ENCODE results near the gene ALDOB. TPM values are rescaled to one million over a fixed set of nuclear protein-coding genes. Genes with fewer than 3 reads are reported as not detected.

The ALDOB gene
- total and polyA plus RNA-seq, 2 of the 8 experiments (the other 6 are each of a cell fraction or from before 2014, with no cell fraction given): not detected

DNA sequence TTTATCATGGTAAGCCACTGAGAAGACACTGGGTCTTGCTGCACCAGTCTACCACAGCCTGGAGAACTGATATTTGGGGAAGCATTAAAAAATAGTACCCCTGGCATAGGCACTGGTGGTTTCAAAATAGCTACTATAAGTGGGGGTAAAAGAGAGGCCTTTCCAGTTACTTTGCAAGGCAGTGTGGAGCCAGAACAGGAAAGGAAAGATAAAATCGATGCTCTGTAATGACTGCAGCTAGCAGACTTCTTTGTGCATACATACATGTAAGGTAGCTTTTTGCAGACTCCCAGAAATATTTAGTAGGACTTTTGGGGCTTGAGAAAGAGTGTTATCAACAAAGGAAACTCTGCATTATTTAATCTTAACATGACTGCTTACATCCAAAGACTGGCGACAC is 31.3 kb upstream of the ALDOB start (continued):
- TF ChIP-seq, protein P1, sequence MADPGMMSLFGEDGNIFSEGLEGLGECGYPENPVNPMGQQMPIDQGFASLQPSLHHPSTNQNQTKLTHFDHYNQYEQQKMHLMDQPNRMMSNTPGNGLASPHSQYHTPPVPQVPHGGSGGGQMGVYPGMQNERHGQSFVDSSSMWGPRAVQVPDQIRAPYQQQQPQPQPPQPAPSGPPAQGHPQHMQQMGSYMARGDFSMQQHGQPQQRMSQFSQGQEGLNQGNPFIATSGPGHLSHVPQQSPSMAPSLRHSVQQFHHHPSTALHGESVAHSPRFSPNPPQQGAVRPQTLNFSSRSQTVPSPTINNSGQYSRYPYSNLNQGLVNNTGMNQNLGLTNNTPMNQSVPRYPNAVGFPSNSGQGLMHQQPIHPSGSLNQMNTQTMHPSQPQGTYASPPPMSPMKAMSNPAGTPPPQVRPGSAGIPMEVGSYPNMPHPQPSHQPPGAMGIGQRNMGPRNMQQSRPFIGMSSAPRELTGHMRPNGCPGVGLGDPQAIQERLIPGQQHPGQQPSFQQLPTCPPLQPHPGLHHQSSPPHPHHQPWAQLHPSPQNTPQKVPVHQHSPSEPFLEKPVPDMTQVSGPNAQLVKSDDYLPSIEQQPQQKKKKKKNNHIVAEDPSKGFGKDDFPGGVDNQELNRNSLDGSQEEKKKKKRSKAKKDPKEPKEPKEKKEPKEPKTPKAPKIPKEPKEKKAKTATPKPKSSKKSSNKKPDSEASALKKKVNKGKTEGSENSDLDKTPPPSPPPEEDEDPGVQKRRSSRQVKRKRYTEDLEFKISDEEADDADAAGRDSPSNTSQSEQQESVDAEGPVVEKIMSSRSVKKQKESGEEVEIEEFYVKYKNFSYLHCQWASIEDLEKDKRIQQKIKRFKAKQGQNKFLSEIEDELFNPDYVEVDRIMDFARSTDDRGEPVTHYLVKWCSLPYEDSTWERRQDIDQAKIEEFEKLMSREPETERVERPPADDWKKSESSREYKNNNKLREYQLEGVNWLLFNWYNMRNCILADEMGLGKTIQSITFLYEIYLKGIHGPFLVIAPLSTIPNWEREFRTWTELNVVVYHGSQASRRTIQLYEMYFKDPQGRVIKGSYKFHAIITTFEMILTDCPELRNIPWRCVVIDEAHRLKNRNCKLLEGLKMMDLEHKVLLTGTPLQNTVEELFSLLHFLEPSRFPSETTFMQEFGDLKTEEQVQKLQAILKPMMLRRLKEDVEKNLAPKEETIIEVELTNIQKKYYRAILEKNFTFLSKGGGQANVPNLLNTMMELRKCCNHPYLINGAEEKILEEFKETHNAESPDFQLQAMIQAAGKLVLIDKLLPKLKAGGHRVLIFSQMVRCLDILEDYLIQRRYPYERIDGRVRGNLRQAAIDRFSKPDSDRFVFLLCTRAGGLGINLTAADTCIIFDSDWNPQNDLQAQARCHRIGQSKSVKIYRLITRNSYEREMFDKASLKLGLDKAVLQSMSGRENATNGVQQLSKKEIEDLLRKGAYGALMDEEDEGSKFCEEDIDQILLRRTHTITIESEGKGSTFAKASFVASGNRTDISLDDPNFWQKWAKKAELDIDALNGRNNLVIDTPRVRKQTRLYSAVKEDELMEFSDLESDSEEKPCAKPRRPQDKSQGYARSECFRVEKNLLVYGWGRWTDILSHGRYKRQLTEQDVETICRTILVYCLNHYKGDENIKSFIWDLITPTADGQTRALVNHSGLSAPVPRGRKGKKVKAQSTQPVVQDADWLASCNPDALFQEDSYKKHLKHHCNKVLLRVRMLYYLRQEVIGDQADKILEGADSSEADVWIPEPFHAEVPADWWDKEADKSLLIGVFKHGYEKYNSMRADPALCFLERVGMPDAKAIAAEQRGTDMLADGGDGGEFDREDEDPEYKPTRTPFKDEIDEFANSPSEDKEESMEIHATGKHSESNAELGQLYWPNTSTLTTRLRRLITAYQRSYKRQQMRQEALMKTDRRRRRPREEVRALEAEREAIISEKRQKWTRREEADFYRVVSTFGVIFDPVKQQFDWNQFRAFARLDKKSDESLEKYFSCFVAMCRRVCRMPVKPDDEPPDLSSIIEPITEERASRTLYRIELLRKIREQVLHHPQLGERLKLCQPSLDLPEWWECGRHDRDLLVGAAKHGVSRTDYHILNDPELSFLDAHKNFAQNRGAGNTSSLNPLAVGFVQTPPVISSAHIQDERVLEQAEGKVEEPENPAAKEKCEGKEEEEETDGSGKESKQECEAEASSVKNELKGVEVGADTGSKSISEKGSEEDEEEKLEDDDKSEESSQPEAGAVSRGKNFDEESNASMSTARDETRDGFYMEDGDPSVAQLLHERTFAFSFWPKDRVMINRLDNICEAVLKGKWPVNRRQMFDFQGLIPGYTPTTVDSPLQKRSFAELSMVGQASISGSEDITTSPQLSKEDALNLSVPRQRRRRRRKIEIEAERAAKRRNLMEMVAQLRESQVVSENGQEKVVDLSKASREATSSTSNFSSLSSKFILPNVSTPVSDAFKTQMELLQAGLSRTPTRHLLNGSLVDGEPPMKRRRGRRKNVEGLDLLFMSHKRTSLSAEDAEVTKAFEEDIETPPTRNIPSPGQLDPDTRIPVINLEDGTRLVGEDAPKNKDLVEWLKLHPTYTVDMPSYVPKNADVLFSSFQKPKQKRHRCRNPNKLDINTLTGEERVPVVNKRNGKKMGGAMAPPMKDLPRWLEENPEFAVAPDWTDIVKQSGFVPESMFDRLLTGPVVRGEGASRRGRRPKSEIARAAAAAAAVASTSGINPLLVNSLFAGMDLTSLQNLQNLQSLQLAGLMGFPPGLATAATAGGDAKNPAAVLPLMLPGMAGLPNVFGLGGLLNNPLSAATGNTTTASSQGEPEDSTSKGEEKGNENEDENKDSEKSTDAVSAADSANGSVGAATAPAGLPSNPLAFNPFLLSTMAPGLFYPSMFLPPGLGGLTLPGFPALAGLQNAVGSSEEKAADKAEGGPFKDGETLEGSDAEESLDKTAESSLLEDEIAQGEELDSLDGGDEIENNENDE (IDR thresholded peaks at IDR 0.05; ENCODE audit: insufficient replicate concordance, low read length): no peak
- TF ChIP-seq RAD21 (IDR thresholded peaks at IDR 0.05 in 1 of 2, conservative IDR thresholded peaks at IDR 0.05 in 1 of 2; ENCODE audit: low read depth in 2 of 2, low read length in 2 of 2) (no peak), EP300 (IDR thresholded peaks at IDR 0.05; ENCODE audit: borderline replicate concordance in 1 of 2, low read depth in 2 of 2, low read length in 2 of 2) (no peak), TAF7 (optimal IDR thresholded peaks at IDR 0.05; ENCODE audit: borderline replicate concordance, low read depth, low read length) (no peak), BACH1 (IDR thresholded peaks at IDR 0.05; ENCODE audit: low read length) (no peak), SP4 (IDR thresholded peaks at IDR 0.05; ENCODE audit: low read length) (no peak), MAFK (IDR thresholded peaks at IDR 0.05; ENCODE audit: low read depth, low read length) (no peak), RNF2 (IDR thresholded peaks at IDR 0.05; ENCODE audit: borderline replicate concordance, low read depth, low read length, missing control alignments, poor library complexity, severe bottlenecking) (no peak)
- TF ChIP-seq, protein P2, sequence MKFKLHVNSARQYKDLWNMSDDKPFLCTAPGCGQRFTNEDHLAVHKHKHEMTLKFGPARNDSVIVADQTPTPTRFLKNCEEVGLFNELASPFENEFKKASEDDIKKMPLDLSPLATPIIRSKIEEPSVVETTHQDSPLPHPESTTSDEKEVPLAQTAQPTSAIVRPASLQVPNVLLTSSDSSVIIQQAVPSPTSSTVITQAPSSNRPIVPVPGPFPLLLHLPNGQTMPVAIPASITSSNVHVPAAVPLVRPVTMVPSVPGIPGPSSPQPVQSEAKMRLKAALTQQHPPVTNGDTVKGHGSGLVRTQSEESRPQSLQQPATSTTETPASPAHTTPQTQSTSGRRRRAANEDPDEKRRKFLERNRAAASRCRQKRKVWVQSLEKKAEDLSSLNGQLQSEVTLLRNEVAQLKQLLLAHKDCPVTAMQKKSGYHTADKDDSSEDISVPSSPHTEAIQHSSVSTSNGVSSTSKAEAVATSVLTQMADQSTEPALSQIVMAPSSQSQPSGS (IDR thresholded peaks at IDR 0.05; ENCODE audit: low read length): no peak
